ENCODE measurements around the gene GREB1.

Gene GREB1

GRCh38 chr2:11559066-11559785 is 25.4 kb downstream of the GREB1 start:
- no peaks in the 10 kb centered on the region for H3K9me3 ChIP-seq (ENCODE audit: control insufficient read depth, low read length)
- peaks cover 4% of the 10 kb centered on the region for H3K4me1 ChIP-seq
- H3K4me2 ChIP-seq (ENCODE audit: low read length) = no peak overlapping the region
- no peak overlapping the region for H3K9ac ChIP-seq
- H3K27ac ChIP-seq = no peak overlapping the region
- H3K4me3 ChIP-seq (ENCODE audit: low read depth, low read length) = no peak overlapping the region
- H3K27me3 ChIP-seq (ENCODE audit: control insufficient read depth, insufficient read depth, low read length) = no peaks in the 10 kb centered on the region
- H2AFZ ChIP-seq = no peak overlapping the region
- TF ChIP-seq CTCF (IDR thresholded peaks at IDR 0.05) = no peak
- H3K79me2 ChIP-seq = no peaks in the 10 kb centered on the region
- no peaks in the 10 kb centered on the region for H3K36me3 ChIP-seq (ENCODE audit: control insufficient read depth, insufficient read depth, low read length)

GRCh38 chr2:11559786-11560155 is 25.9 kb downstream of the GREB1 start:
- no peak overlapping the region for H3K4me3 ChIP-seq (ENCODE audit: low read depth, low read length)
- no peak overlapping the region for H3K27ac ChIP-seq
- no peaks in the 10 kb centered on the region for H3K9me3 ChIP-seq (ENCODE audit: control insufficient read depth, low read length)
- no peak overlapping the region for H2AFZ ChIP-seq
- no peaks in the 10 kb centered on the region for H3K79me2 ChIP-seq
- H3K36me3 ChIP-seq (ENCODE audit: control insufficient read depth, insufficient read depth, low read length) = no peaks in the 10 kb centered on the region
- TF ChIP-seq CTCF (IDR thresholded peaks at IDR 0.05) = no peak
- H3K27me3 ChIP-seq (ENCODE audit: control insufficient read depth, insufficient read depth, low read length) = no peaks in the 10 kb centered on the region
- no peak overlapping the region for H3K9ac ChIP-seq
- H3K4me1 ChIP-seq = peaks cover 4% of the 10 kb centered on the region
- H3K4me2 ChIP-seq (ENCODE audit: low read length) = no peak overlapping the region

GRCh38 chr2:11560806-11561205 is 27.0 kb downstream of the GREB1 start:
- H3K79me2 ChIP-seq = no peaks in the 10 kb centered on the region
- no peak overlapping the region for H2AFZ ChIP-seq
- no peak overlapping the region for H3K4me3 ChIP-seq (ENCODE audit: low read depth, low read length)
- no peak overlapping the region for H3K27ac ChIP-seq
- no peaks in the 10 kb centered on the region for H3K27me3 ChIP-seq (ENCODE audit: control insufficient read depth, insufficient read depth, low read length)
- no peaks in the 10 kb centered on the region for H3K36me3 ChIP-seq (ENCODE audit: control insufficient read depth, insufficient read depth, low read length)
- no peak overlapping the region for H3K4me2 ChIP-seq (ENCODE audit: low read length)
- no peaks in the 10 kb centered on the region for H3K9me3 ChIP-seq (ENCODE audit: control insufficient read depth, low read length)
- peaks cover 4% of the 10 kb centered on the region for H3K4me1 ChIP-seq
- no peak overlapping the region for H3K9ac ChIP-seq
- TF ChIP-seq CTCF (IDR thresholded peaks at IDR 0.05) = no peak

- no peak overlapping the region for H2AFZ ChIP-seq
- peaks cover 4% of the 10 kb centered on the region for H3K4me1 ChIP-seq
- no peak for TF ChIP-seq CTCF (IDR thresholded peaks at IDR 0.05)
- no peak overlapping the region for H3K4me2 ChIP-seq (ENCODE audit: low read length)
- H3K4me3 ChIP-seq (ENCODE audit: low read depth, low read length) = no peak overlapping the region
- H3K79me2 ChIP-seq = no peaks in the 10 kb centered on the region
- H3K27ac ChIP-seq = no peak overlapping the region
- H3K27me3 ChIP-seq (ENCODE audit: control insufficient read depth, insufficient read depth, low read length) = no peaks in the 10 kb centered on the region
- no peaks in the 10 kb centered on the region for H3K9me3 ChIP-seq (ENCODE audit: control insufficient read depth, low read length)
- no peaks in the 10 kb centered on the region for H3K36me3 ChIP-seq (ENCODE audit: control insufficient read depth, insufficient read depth, low read length)
- H3K9ac ChIP-seq = no peak overlapping the region
Observed at GRCh38 chr2:11562011-11562410, 28.2 kb downstream of the GREB1 start.

GRCh38 chr2:11562476-11562875 is 28.6 kb downstream of the GREB1 start:
- no peaks in the 10 kb centered on the region for H3K27me3 ChIP-seq (ENCODE audit: control insufficient read depth, insufficient read depth, low read length)
- no peaks in the 10 kb centered on the region for H3K79me2 ChIP-seq

More at GRCh38 chr2:11562476-11562875, 28.6 kb downstream of the GREB1 start:
- Histone ChIP-seq H3K4me1 (peaks cover 4% of the 10 kb centered on the region), H3K9me3 (ENCODE audit: control insufficient read depth, low read length) (no peaks in the 10 kb centered on the region), H3K36me3 (ENCODE audit: control insufficient read depth, insufficient read depth, low read length) (no peaks in the 10 kb centered on the region), H2AFZ (no peak overlapping the region), H3K4me3 (ENCODE audit: low read depth, low read length) (no peak overlapping the region), H3K4me2 (ENCODE audit: low read length) (no peak overlapping the region), H3K9ac (no peak overlapping the region), H3K27ac (no peak overlapping the region)
- TF ChIP-seq CTCF (IDR thresholded peaks at IDR 0.05) = no peak
